Kidney (tissue), 14 donors: ENCODE measurements around the gene MACROD2. TPM values are rescaled to one million over a fixed set of nuclear protein-coding genes. Genes with fewer than 3 reads are reported as not detected.

Experiments used
- DNase-seq, 5 donors: peaks; one replicate each; pipeline ENCODE4 v3.0.0-alpha.2; 2013 to 2020
- FAIRE-seq: peaks from 2 replicates; lab custom pipeline; 2012; peaks lifted over from hg19 to GRCh38; lab: Jason Lieb, UNC
- H3K27ac ChIP-seq, 2 donors: one replicate each; pipeline ENCODE4 v1.7.0; 2013; ENCODE audit warnings: low read depth in 2 of 2, low read length in 2 of 2, inconsistent platforms in 1 of 2
- H3K27me3 ChIP-seq: one replicate; pipeline ENCODE4 v1.7.1; 2013; ENCODE audit warnings: low read length, inconsistent platforms; ENCODE audit not compliant: control insufficient read depth, insufficient read depth
- H3K36me3 ChIP-seq, 3 donors: one replicate each; pipeline versions ENCODE4 v1.7.0 to v1.7.1; 2013; ENCODE audit warnings: low read length in 3 of 3, control low read depth in 1 of 3, inconsistent platforms in 1 of 3; ENCODE audit not compliant: insufficient read depth in 3 of 3, control insufficient read depth in 2 of 3
- H3K4me1 ChIP-seq, 3 donors: one replicate each; pipeline versions ENCODE4 v1.7.0 to v1.7.1; 2013; ENCODE audit warnings: low read length in 3 of 3, inconsistent platforms in 1 of 3, low read depth in 1 of 3; ENCODE audit not compliant: control insufficient read depth in 2 of 3, insufficient read depth in 2 of 3
- H3K4me3 ChIP-seq, 3 donors: one replicate each; pipeline versions ENCODE4 v1.7.0 to v1.8.1; 2013; ENCODE audit warnings: low read length in 3 of 3, control low read depth in 1 of 3, inconsistent platforms in 1 of 3
- H3K9ac ChIP-seq, 3 donors: one replicate each; pipeline versions ENCODE4 v1.7.0 to v1.7.1; 2013; ENCODE audit warnings: low read length in 3 of 3, control low read depth in 1 of 3, inconsistent platforms in 1 of 3
- H3K9me3 ChIP-seq, 3 donors: one replicate each; pipeline versions ENCODE4 v1.7.0 to v1.7.1; 2013; ENCODE audit warnings: low read length in 3 of 3, control low read depth in 1 of 3, inconsistent platforms in 1 of 3; ENCODE audit not compliant: control insufficient read depth in 2 of 3, insufficient read depth in 1 of 3
- CTCF ChIP-seq: IDR thresholded peaks from 3 replicates; pipeline ENCODE4 v1.5.1; 2012; ENCODE audit warnings: mild to moderate bottlenecking, moderate library complexity, borderline replicate concordance; ENCODE audit not compliant: insufficient read depth; ENCODE audit errors: extremely low read depth
- intact Hi-C: fragments of 100-400 bp; cut with DNase I; formaldehyde crosslinking; loops from one replicate; pipeline ENCODE4 v1.11.1; 2022
- polyA plus RNA-seq: library from polyadenylated mRNA; stranded (reverse); fragments of 350-450 nt; fragmentation: Illumina TruSeq; extraction: RNeasy Lipid Tissue Mini Kit (QIAGEN cat#74804); gene quantifications from one replicate; pipeline ENCODE4 v1.2.3, GENCODE V29; 2014; ENCODE audit warnings: low read depth, low replicate concordance; ENCODE audit not compliant: insufficient read depth
- total RNA-seq: library from RNA; stranded (reverse); fragmentation: NEBNext Ultra II Directional; extraction: Animal tissue kit (Norgen Biotek cat#: 25700); gene quantifications from one replicate; pipeline ENCODE4 v1.2.1, GENCODE V29; 2021
- donor health status: control.
- donor health status: control.
- donor health status: control.
- donor health status: control.
- donor health status: control.
- donor health status: DM: yes; HTN: yes; CAD: no.
- donor health status: Normal renal cell carcinoma (clear cell type).

Gene MACROD2
- total and polyA plus RNA-seq, 2 donors from 2014 or later: 3.0 to 10.0 TPM

GRCh38 chr20:15726416-15726815 is 1731.1 kb downstream of the MACROD2 start:
- Histone ChIP-seq H3K27ac (no peak overlapping the region), H3K36me3 (no peaks in the 10 kb centered on the region), H3K4me1 (no peaks in the 10 kb centered on the region), H3K9me3 (no peaks in the 10 kb centered on the region), H3K27me3 (no peaks in the 10 kb centered on the region), H3K9ac (no peak overlapping the region), H3K4me3 (no peak overlapping the region)
- DNase-seq: no peak
- intact Hi-C loops: no loop called here
- FAIRE-seq: no peak
- TF ChIP-seq CTCF: no peak

- DNase-seq (no peak), FAIRE-seq (no peak)
- no peak overlapping the region for H3K4me3 ChIP-seq
- no peaks in the 10 kb centered on the region for H3K9me3 ChIP-seq
- H3K4me1 ChIP-seq: no peaks in the 10 kb centered on the region
- no peak for TF ChIP-seq CTCF
- H3K9ac ChIP-seq: no peak overlapping the region
- H3K36me3 ChIP-seq: no peaks in the 10 kb centered on the region
- H3K27me3 ChIP-seq: no peaks in the 10 kb centered on the region
- intact Hi-C loops: no loop called here
- no peak overlapping the region for H3K27ac ChIP-seq
Measured at GRCh38 chr20:15734052-15734451, 1738.7 kb downstream of the MACROD2 start.

GRCh38 chr20:15739035-15739434 is 1743.7 kb downstream of the MACROD2 start:
- H3K9ac ChIP-seq: no peak overlapping the region
- no peaks in the 10 kb centered on the region for H3K36me3 ChIP-seq
- DNase-seq (no peak), FAIRE-seq (no peak)
- no peak for TF ChIP-seq CTCF
- no peaks in the 10 kb centered on the region for H3K9me3 ChIP-seq
- H3K27me3 ChIP-seq: no peaks in the 10 kb centered on the region
- no peak overlapping the region for H3K27ac ChIP-seq
- peaks cover 0 to 4% (median 0%) of the 10 kb centered on the region in 3 donors for H3K4me1 ChIP-seq
- intact Hi-C loops: no loop called here
- no peak overlapping the region for H3K4me3 ChIP-seq
